Neural progenitor cell (in vitro differentiated cells): ENCODE results near the gene CLDN22. TPM values are rescaled to one million over a fixed set of nuclear protein-coding genes. Genes with fewer than 3 reads are reported as not detected.

Experiments used
- DNase-seq: peaks from one replicate; pipeline ENCODE4 v3.0.0-alpha.2; 2016; ENCODE audit warnings: low spot score
- H2AFZ ChIP-seq: fragments of 200-600 bp; sonication (generic); replicated peaks from 2 replicates; pipeline ENCODE4 v1.6.1; 2016; ENCODE audit warnings: antibody characterized with exemption
- H3F3A ChIP-seq: fragments of 200-600 bp; sonication (generic); 2 replicates; pipeline ENCODE4 v1.6.1; 2016; ENCODE audit warnings: antibody characterized with exemption, low read depth
- H3K27ac ChIP-seq: fragments of 200-600 bp; sonication (generic); 2 replicates; pipeline ENCODE4 v1.5.1; 2016; ENCODE audit warnings: mild to moderate bottlenecking
- H3K27me3 ChIP-seq: fragments of 200-600 bp; sonication (generic); 2 replicates; pipeline ENCODE4 v1.6.1; 2016; ENCODE audit warnings: mild to moderate bottlenecking, moderate library complexity
- H3K36me3 ChIP-seq: fragments of 200-600 bp; sonication (generic); 2 replicates; pipeline ENCODE4 v1.5.1; 2016
- H3K4me1 ChIP-seq: fragments of 200-600 bp; sonication (generic); 2 replicates; pipeline ENCODE4 v1.6.1; 2016; ENCODE audit warnings: mixed run types
- H3K4me2 ChIP-seq: fragments of 200-600 bp; sonication (generic); 2 replicates; pipeline ENCODE4 v1.6.1; 2016
- H3K4me3 ChIP-seq: fragments of 200-600 bp; sonication (generic); 2 replicates; pipeline ENCODE4 v1.5.1; 2016
- H3K79me2 ChIP-seq: fragments of 200-600 bp; sonication (generic); 2 replicates; pipeline ENCODE4 v1.6.1; 2016; ENCODE audit warnings: low read depth
- H3K9ac ChIP-seq: fragments of 200-600 bp; sonication (generic); 2 replicates; pipeline ENCODE4 v1.6.1; 2016
- H3K9me3 ChIP-seq: fragments of 200-600 bp; sonication (generic); 2 replicates; pipeline ENCODE4 v1.5.1; 2016; ENCODE audit warnings: low read depth
- H4K20me1 ChIP-seq: fragments of 200-600 bp; sonication (generic); 2 replicates; pipeline ENCODE4 v1.6.1; 2016; ENCODE audit warnings: low read depth
- H3K27ac Mint-ChIP-seq: 3 replicates; pipeline ENCODE4 v1.8.0; 2021; ENCODE audit warnings: mixed read lengths
- H3K27me3 Mint-ChIP-seq: 2 replicates; pipeline ENCODE4 v1.8.0; 2022; ENCODE audit warnings: low read depth, mild to moderate bottlenecking, inconsistent platforms, moderate library complexity, mixed read lengths; ENCODE audit not compliant: insufficient read depth
- H3K36me3 Mint-ChIP-seq: 3 replicates; pipeline ENCODE4 v1.8.0; 2021; ENCODE audit warnings: mixed read lengths
- H3K4me1 Mint-ChIP-seq: 3 replicates; pipeline ENCODE4 v1.8.0; 2021; ENCODE audit warnings: mixed read lengths
- H3K4me3 Mint-ChIP-seq: 3 replicates; pipeline ENCODE4 v1.8.0; 2021; ENCODE audit warnings: mild to moderate bottlenecking, moderate library complexity, mixed read lengths
- H3K9me3 Mint-ChIP-seq: 3 replicates; pipeline ENCODE4 v1.8.0; 2020; ENCODE audit warnings: mixed read lengths
- EZH2 ChIP-seq: fragments of 200-600 bp; sonication (generic); IDR thresholded peaks from 2 replicates; pipeline ENCODE4 v1.6.1; 2017; ENCODE audit warnings: antibody characterized with exemption, mild to moderate bottlenecking, moderate library complexity
- EZH2phosphoT487 ChIP-seq: fragments of 200-600 bp; sonication (generic); IDR thresholded peaks from 2 replicates; pipeline ENCODE4 v1.6.1; 2017; ENCODE audit warnings: antibody characterized with exemption
- total RNA-seq: library from RNA; depleted of rRNA; stranded (reverse); fragments of >200 nt; gene quantifications from 2 replicates; pipeline ENCODE4 v1.2.3, GENCODE V29; 2015; ENCODE audit warnings: low replicate concordance
- TF ChIP-seq, protein P1 (sequence below): fragments of 200-600 bp; sonication (generic); IDR thresholded peaks from 2 replicates; pipeline ENCODE4 v1.5.1; 2017; ENCODE audit warnings: antibody characterized with exemption, mild to moderate bottlenecking

Gene CLDN22
- total RNA-seq, 1 donor from 2014 or later, result not detected

DNA sequence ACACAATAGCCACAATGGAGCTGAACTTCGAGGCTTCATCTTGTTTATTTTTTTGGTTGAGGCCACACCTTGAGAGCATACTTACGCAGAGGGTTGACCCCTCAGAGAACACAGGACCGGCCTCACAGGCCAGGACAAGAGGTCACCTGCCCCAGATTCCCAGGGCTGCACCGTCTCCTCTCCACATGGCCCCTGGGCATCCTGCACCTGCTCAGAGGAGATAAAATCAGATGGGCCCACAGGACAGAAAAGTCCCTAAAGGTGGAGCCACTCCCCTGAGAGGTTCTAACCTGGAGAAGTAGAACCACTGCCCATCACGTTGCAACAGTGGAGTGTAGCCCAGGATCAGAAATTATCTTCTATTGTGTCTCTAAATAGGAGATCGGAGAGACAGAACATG lies 3.2 kb upstream of the CLDN22 start:
- Histone ChIP-seq H3K9me3 (no peaks in the 10 kb centered on the region), H3K27ac (no peak overlapping the region), H3K79me2 (no peaks in the 10 kb centered on the region), H3K4me3 (no peak overlapping the region), H3K27me3 (no peaks in the 10 kb centered on the region), H3K4me2 (no peak overlapping the region), H3K36me3 (no peaks in the 10 kb centered on the region), H4K20me1 (no peaks in the 10 kb centered on the region), H3F3A (peaks cover 9% of the 10 kb centered on the region), H3K4me1 (peaks cover 14% of the 10 kb centered on the region), H2AFZ (no peak overlapping the region), H3K9ac (no peak overlapping the region)
- no peak overlapping the region for H3K27ac Mint-ChIP-seq
- H3K4me3 Mint-ChIP-seq, result no peak overlapping the region
- H3K36me3 Mint-ChIP-seq, result peaks cover 8% of the 10 kb centered on the region
- no peaks in the 10 kb centered on the region for H3K4me1 Mint-ChIP-seq
- peaks cover 5% of the 10 kb centered on the region for H3K9me3 Mint-ChIP-seq
- TF ChIP-seq, protein P1, sequence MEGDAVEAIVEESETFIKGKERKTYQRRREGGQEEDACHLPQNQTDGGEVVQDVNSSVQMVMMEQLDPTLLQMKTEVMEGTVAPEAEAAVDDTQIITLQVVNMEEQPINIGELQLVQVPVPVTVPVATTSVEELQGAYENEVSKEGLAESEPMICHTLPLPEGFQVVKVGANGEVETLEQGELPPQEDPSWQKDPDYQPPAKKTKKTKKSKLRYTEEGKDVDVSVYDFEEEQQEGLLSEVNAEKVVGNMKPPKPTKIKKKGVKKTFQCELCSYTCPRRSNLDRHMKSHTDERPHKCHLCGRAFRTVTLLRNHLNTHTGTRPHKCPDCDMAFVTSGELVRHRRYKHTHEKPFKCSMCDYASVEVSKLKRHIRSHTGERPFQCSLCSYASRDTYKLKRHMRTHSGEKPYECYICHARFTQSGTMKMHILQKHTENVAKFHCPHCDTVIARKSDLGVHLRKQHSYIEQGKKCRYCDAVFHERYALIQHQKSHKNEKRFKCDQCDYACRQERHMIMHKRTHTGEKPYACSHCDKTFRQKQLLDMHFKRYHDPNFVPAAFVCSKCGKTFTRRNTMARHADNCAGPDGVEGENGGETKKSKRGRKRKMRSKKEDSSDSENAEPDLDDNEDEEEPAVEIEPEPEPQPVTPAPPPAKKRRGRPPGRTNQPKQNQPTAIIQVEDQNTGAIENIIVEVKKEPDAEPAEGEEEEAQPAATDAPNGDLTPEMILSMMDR, result no peak
- no peak for TF ChIP-seq EZH2
- no peak for TF ChIP-seq EZH2phosphoT487
- no peak for DNase-seq
- H3K27me3 Mint-ChIP-seq, result peaks cover 5% of the 10 kb centered on the region

DNA sequence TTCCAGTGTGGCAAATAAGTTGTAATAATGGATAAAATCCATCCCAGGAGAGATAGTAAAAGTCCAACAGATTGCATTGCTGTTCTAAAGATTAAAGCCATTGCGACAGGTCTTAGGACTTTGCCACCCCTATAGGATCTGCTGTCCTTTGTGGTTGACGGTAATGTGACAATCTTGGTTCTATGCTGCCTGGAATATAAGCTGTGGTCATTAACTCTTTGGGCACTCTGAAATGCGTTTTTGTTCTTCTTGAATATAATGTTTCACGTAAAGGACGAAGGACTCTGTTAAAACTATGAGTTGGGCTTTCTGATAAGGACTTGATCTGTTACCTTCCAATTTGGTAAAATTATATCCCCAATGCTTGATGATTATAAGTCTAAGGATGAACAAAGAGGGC lies 2.2 kb upstream of the CLDN22 start, which contains the start of gene CLDN24:
TSS of gene CLDN24 (minus strand) at position 101 of the 400 bp plus-strand sequence. CDS start at position 101, 0 bp downstream.
- no peaks in the 10 kb centered on the region for H4K20me1 ChIP-seq
- peak within 1 kb of the TSS; percentile 27 for H3K4me2 ChIP-seq

DNA sequence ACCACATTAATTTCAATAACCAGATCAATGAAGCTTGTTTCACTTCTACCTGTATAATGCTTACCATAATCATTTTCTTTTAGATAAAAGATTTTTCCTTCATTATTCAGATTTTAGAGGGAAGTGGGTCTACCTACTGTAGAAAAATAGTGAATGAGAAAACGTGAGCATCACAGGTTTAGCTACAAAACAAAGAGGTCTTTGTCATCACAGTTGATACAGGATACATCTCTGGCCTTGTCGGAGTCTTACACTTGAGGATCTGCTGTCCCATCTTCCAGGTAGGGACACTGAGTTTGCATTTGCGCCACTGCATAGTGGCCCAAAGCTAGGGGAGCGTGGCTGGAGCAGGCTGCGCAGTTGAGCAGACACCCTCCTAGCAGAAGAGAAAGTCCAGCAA lies 1.4 kb upstream of the CLDN22 start:
- Histone ChIP-seq H3K27ac (no peak overlapping the region), H3K4me2 (no peak overlapping the region), H4K20me1 (no peaks in the 10 kb centered on the region), H3K9ac (no peak overlapping the region), H3K36me3 (no peaks in the 10 kb centered on the region), H3K9me3 (no peaks in the 10 kb centered on the region), H3K4me1 (peaks cover 14% of the 10 kb centered on the region), H3F3A (peaks cover 9% of the 10 kb centered on the region), H2AFZ (no peak overlapping the region), H3K79me2 (no peaks in the 10 kb centered on the region), H3K27me3 (no peaks in the 10 kb centered on the region), H3K4me3 (no peak overlapping the region)
- Mint-ChIP-seq H3K36me3 (peaks cover 9% of the 10 kb centered on the region), H3K4me3 (no peak overlapping the region), H3K4me1 (no peaks in the 10 kb centered on the region), H3K27me3 (peaks cover 5% of the 10 kb centered on the region), H3K27ac (no peak overlapping the region), H3K9me3 (peaks cover 5% of the 10 kb centered on the region)
- DNase-seq, result no peak
- no peak for TF ChIP-seq EZH2phosphoT487
- TF ChIP-seq EZH2, result no peak
- TF ChIP-seq, protein P1, result no peak

More for the DNA sequence above, 2.2 kb upstream of the CLDN22 start, which contains the start of gene CLDN24:
- DNase-seq, result no peak
- H3K27ac ChIP-seq, result no peak within 1 kb of the TSS
- peaks cover 8% of the 10 kb centered on the region for H3K36me3 Mint-ChIP-seq
- no peak within 1 kb of the TSS for H3K4me3 Mint-ChIP-seq
- no peak within 1 kb of the TSS for H2AFZ ChIP-seq
- no peak within 1 kb of the TSS for H3K9ac ChIP-seq
- no peaks in the 10 kb centered on the region for H3K9me3 ChIP-seq
- no peak for TF ChIP-seq EZH2
- TF ChIP-seq, protein P1, result no peak
- no peak for TF ChIP-seq EZH2phosphoT487
- H3K79me2 ChIP-seq, result no peaks in the 10 kb centered on the region
- H3K27ac Mint-ChIP-seq, result no peak within 1 kb of the TSS
- no peaks in the 10 kb centered on the region for H3K27me3 ChIP-seq
- no peaks in the 10 kb centered on the region for H3K36me3 ChIP-seq
- peaks cover 14% of the 10 kb centered on the region for H3K4me1 ChIP-seq
- no peaks in the 10 kb centered on the region for H3K4me1 Mint-ChIP-seq
- peaks cover 9% of the 10 kb centered on the region for H3F3A ChIP-seq
- H3K4me3 ChIP-seq, result no peak within 1 kb of the TSS
- peaks cover 5% of the 10 kb centered on the region for H3K9me3 Mint-ChIP-seq
- peaks cover 5% of the 10 kb centered on the region for H3K27me3 Mint-ChIP-seq
